ENCODE data around the gene POLRMT. TPM values are rescaled to one million over a fixed set of nuclear protein-coding genes. Genes with fewer than 3 reads are reported as not detected.

Gene POLRMT
- total and polyA plus RNA-seq, 2 experiments from 2014 or later = 38.7 to 60.7 TPM

DNA sequence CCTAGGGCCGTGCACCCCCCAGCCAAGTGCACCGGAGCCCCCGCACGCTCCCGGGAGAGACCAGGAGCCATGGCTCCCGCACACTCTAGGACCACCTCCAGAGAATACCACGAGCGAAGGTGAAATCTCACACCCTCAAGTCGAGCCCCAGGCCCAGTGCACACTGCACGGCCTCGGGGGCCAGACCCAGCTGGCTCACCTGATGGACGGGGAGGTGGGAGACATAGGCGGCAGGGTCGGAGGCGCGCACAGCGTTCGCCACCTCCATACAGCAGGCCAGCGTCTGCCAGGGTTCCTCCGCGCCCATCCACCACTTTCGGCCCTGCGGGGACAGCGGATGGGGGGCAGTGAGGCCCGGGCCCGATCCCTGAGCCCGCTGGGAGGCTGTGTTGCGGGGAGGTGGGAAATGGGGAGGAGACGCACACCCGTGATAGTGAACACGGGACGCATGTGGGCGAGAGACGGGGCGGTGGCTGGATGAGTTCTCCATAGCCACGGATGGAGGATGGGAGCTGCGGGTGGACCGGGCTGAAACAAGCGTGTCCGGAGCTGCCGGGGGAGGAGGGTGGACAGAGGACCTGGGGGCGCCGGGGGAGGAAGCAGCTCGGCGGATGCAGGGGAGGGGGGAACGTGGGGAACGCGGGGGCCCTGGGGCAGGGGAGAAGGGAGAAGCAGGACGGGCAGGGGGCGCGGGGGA lies 13.0 kb downstream of the POLRMT start:
- H3K4me2 ChIP-seq = no peak overlapping the region
- no peaks in the 10 kb centered on the region for H4K20me1 ChIP-seq (ENCODE audit: insufficient read depth, poor library complexity, severe bottlenecking)
- 98% methylated on average over 29 of the region's 51 CpGs for WGBS (ENCODE audit: low lambda C conversion rate, missing lambda C conversion rate)
- no peak overlapping the region for H3K27ac ChIP-seq
- no peak for TF ChIP-seq EZH2phosphoT487 (IDR thresholded peaks at IDR 0.05; ENCODE audit: low read depth, severe bottlenecking, unreplicated experiment)
- TF ChIP-seq, protein P1, sequence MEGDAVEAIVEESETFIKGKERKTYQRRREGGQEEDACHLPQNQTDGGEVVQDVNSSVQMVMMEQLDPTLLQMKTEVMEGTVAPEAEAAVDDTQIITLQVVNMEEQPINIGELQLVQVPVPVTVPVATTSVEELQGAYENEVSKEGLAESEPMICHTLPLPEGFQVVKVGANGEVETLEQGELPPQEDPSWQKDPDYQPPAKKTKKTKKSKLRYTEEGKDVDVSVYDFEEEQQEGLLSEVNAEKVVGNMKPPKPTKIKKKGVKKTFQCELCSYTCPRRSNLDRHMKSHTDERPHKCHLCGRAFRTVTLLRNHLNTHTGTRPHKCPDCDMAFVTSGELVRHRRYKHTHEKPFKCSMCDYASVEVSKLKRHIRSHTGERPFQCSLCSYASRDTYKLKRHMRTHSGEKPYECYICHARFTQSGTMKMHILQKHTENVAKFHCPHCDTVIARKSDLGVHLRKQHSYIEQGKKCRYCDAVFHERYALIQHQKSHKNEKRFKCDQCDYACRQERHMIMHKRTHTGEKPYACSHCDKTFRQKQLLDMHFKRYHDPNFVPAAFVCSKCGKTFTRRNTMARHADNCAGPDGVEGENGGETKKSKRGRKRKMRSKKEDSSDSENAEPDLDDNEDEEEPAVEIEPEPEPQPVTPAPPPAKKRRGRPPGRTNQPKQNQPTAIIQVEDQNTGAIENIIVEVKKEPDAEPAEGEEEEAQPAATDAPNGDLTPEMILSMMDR (IDR thresholded peaks at IDR 0.05; ENCODE audit: poor library complexity) = no peak
- no peak for TF ChIP-seq EZH2 (IDR thresholded peaks at IDR 0.05; ENCODE audit: borderline replicate concordance)
- no peaks in the 10 kb centered on the region for H3K9me3 ChIP-seq (ENCODE audit: low read depth)
- no peak overlapping the region for H3K4me3 ChIP-seq
- H3K79me2 ChIP-seq = no peaks in the 10 kb centered on the region
- H3K4me1 ChIP-seq (ENCODE audit: insufficient read depth) = no peaks in the 10 kb centered on the region
- H3K9me2 ChIP-seq (replicated peaks; ENCODE audit: insufficient read depth) = no peaks in the 10 kb centered on the region
- no peaks in the 10 kb centered on the region for H3K36me3 ChIP-seq (replicated peaks; ENCODE audit: insufficient read depth, low read depth)
- DNase-seq (ENCODE audit: low spot score) = no peak
- no peak overlapping the region for H2AFZ ChIP-seq
- no peaks in the 10 kb centered on the region for H3K27me3 ChIP-seq

GRCh38 chr19:619286-620002 lies 13.9 kb downstream of the POLRMT start:
- H3K4me3 ChIP-seq = no peak overlapping the region
- no peak overlapping the region for H3K4me2 ChIP-seq
- no peak overlapping the region for H2AFZ ChIP-seq
- no peaks in the 10 kb centered on the region for H3K9me3 ChIP-seq (ENCODE audit: low read depth)
- TF ChIP-seq EZH2 (IDR thresholded peaks at IDR 0.05; ENCODE audit: borderline replicate concordance) (no peak), EZH2phosphoT487 (IDR thresholded peaks at IDR 0.05; ENCODE audit: low read depth, severe bottlenecking, unreplicated experiment) (no peak)
- TF ChIP-seq, protein P1 (IDR thresholded peaks at IDR 0.05; ENCODE audit: poor library complexity) = no peak
- H3K79me2 ChIP-seq = no peaks in the 10 kb centered on the region
- H3K27me3 ChIP-seq = no peaks in the 10 kb centered on the region
- H3K36me3 ChIP-seq (replicated peaks; ENCODE audit: insufficient read depth, low read depth) = no peaks in the 10 kb centered on the region
- no peaks in the 10 kb centered on the region for H3K4me1 ChIP-seq (ENCODE audit: insufficient read depth)
- 96% methylated on average over 35 of the region's 47 CpGs for WGBS (ENCODE audit: low lambda C conversion rate, missing lambda C conversion rate)
- DNase-seq (ENCODE audit: low spot score) = no peak
- H3K9me2 ChIP-seq (replicated peaks; ENCODE audit: insufficient read depth) = no peaks in the 10 kb centered on the region
- no peak overlapping the region for H3K27ac ChIP-seq
- H4K20me1 ChIP-seq (ENCODE audit: insufficient read depth, poor library complexity, severe bottlenecking) = no peaks in the 10 kb centered on the region

DNA sequence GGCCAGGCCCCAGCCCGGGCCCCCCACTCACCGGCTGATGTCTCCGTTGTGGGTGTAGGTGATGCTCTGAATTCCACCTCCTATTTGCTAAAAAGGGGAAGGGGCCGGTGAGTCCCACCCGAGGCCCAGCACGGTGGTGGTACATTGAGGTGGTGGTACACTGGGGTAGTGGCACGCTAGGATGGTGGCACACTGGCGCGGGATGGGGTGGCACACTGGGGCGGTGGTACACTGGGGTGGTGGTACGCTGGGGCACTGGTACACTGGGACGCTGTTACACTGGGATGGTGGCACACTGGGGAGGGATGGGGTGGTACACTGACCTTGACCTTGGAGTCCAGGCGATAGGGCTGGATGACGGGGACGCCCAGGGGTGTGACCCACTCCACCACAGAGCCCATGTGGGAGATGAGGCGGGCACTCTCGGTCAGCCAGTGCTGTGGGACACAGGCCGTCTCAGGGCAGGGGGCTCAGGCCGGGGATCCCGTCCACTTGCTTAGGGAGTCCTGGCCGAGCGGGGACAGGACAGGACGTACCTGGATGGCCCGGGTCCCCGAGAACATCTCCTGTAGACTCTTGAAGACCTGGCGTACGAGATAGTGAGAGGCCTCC lies 14.6 kb downstream of the POLRMT start:
- no peak for DNase-seq (ENCODE audit: low spot score)
- Histone ChIP-seq H4K20me1 (ENCODE audit: insufficient read depth, poor library complexity, severe bottlenecking) (no peaks in the 10 kb centered on the region), H3K4me2 (no peak overlapping the region), H2AFZ (no peak overlapping the region), H3K9me3 (ENCODE audit: low read depth) (no peaks in the 10 kb centered on the region), H3K27me3 (no peaks in the 10 kb centered on the region), H3K27ac (no peak overlapping the region), H3K9me2 (replicated peaks; ENCODE audit: insufficient read depth) (no peaks in the 10 kb centered on the region), H3K79me2 (no peaks in the 10 kb centered on the region), H3K36me3 (replicated peaks; ENCODE audit: insufficient read depth, low read depth) (no peaks in the 10 kb centered on the region), H3K4me1 (ENCODE audit: insufficient read depth) (no peaks in the 10 kb centered on the region), H3K4me3 (no peak overlapping the region)
- TF ChIP-seq EZH2phosphoT487 (IDR thresholded peaks at IDR 0.05; ENCODE audit: low read depth, severe bottlenecking, unreplicated experiment) (no peak), EZH2 (IDR thresholded peaks at IDR 0.05; ENCODE audit: borderline replicate concordance) (no peak)
- TF ChIP-seq, protein P1 (IDR thresholded peaks at IDR 0.05; ENCODE audit: poor library complexity) = no peak
- WGBS (ENCODE audit: low lambda C conversion rate, missing lambda C conversion rate) = 96% methylated on average over 20 of the region's 27 CpGs

Measured in hepatocyte (in vitro differentiated cells).